Loucy (cell line): Measurements from ENCODE around the gene C22orf23.

ENCODE experiments used
- EZH2phosphoT487 ChIP-seq: fragments of 200-600 bp; IDR thresholded peaks from 2 replicates; pipeline ENCODE4 v1.6.1; 2018; ENCODE audit warnings: antibody characterized with exemption, mild to moderate bottlenecking, moderate library complexity, borderline replicate concordance
- TF ChIP-seq, protein P1 (sequence below): fragments of 200-600 bp; sonication (generic); conservative IDR thresholded peaks from 2 replicates; pipeline ENCODE4 v1.5.1; 2014; ENCODE audit warnings: mild to moderate bottlenecking, antibody characterized with exemption, low read length

- TF ChIP-seq, protein P1, sequence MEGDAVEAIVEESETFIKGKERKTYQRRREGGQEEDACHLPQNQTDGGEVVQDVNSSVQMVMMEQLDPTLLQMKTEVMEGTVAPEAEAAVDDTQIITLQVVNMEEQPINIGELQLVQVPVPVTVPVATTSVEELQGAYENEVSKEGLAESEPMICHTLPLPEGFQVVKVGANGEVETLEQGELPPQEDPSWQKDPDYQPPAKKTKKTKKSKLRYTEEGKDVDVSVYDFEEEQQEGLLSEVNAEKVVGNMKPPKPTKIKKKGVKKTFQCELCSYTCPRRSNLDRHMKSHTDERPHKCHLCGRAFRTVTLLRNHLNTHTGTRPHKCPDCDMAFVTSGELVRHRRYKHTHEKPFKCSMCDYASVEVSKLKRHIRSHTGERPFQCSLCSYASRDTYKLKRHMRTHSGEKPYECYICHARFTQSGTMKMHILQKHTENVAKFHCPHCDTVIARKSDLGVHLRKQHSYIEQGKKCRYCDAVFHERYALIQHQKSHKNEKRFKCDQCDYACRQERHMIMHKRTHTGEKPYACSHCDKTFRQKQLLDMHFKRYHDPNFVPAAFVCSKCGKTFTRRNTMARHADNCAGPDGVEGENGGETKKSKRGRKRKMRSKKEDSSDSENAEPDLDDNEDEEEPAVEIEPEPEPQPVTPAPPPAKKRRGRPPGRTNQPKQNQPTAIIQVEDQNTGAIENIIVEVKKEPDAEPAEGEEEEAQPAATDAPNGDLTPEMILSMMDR, result no peak
- TF ChIP-seq EZH2phosphoT487, result no peak
These were observed 352 bp downstream of the C22orf23 start for GRCh38 chr22:37953062-37953436.
